GM23338 (cell line): ENCODE results near the gene NACAD. TPM values are rescaled to one million over a fixed set of nuclear protein-coding genes. Genes with fewer than 3 reads are reported as not detected.

Source experiments
- ATAC-seq: fragments of 200-7000 bp; cut with Tn5 transposase; 3 replicates; pipeline ENCODE4 v1.9.1; 2020
- DNase-seq: peaks from one replicate; pipeline ENCODE4 v3.0.0-alpha.2; 2015; ENCODE audit warnings: low spot score
- H2AFZ ChIP-seq: fragments of 200-600 bp; sonication (generic); 2 replicates; pipeline ENCODE4 v1.8.0; 2016; ENCODE audit warnings: antibody characterized with exemption, mild to moderate bottlenecking, moderate library complexity
- H3F3A ChIP-seq: fragments of 200-600 bp; sonication (generic); replicated peaks from 2 replicates; pipeline ENCODE4 v1.8.0; 2017; ENCODE audit warnings: antibody characterized with exemption, mixed run types, low read depth
- H3K27ac ChIP-seq: fragments of 200-600 bp; sonication (generic); 2 replicates; pipeline ENCODE4 v1.6.1; 2016; ENCODE audit warnings: low read depth
- H3K27me3 ChIP-seq: fragments of 200-600 bp; sonication (generic); 2 replicates; pipeline ENCODE4 v1.8.0; 2016; ENCODE audit warnings: mild to moderate bottlenecking, mixed run types, moderate library complexity; ENCODE audit not compliant: insufficient read depth
- H3K36me3 ChIP-seq: fragments of 200-600 bp; sonication (generic); 2 replicates; pipeline ENCODE4 v1.8.0; 2016; ENCODE audit warnings: mild to moderate bottlenecking; ENCODE audit not compliant: insufficient read depth
- H3K4me1 ChIP-seq: fragments of 200-600 bp; sonication (generic); 2 replicates; pipeline ENCODE4 v1.8.0; 2016; ENCODE audit warnings: mild to moderate bottlenecking, moderate library complexity; ENCODE audit not compliant: insufficient read depth
- H3K4me2 ChIP-seq: fragments of 200-600 bp; sonication (generic); 2 replicates; pipeline ENCODE4 v1.7.1; 2017; ENCODE audit warnings: mixed run types
- H3K4me3 ChIP-seq: fragments of 200-600 bp; sonication (generic); 2 replicates; pipeline ENCODE4 v1.6.1; 2016; ENCODE audit warnings: mixed run types
- H3K79me2 ChIP-seq: fragments of 200-600 bp; sonication (generic); replicated peaks from 2 replicates; pipeline ENCODE4 v1.8.0; 2017; ENCODE audit warnings: mild to moderate bottlenecking; ENCODE audit not compliant: insufficient read depth
- H3K9me2 ChIP-seq: fragments of 200-600 bp; sonication (generic); 2 replicates; pipeline ENCODE4 v1.8.0; 2017; ENCODE audit not compliant: insufficient read depth
- H4K20me1 ChIP-seq: fragments of 200-600 bp; sonication (generic); replicated peaks from 2 replicates; pipeline ENCODE4 v1.8.0; 2017; ENCODE audit warnings: mild to moderate bottlenecking; ENCODE audit not compliant: insufficient read depth
- H3K27ac Mint-ChIP-seq: 2 replicates; pipeline ENCODE4 v1.8.0; 2020; ENCODE audit warnings: inconsistent platforms, mild to moderate bottlenecking, moderate library complexity, mixed read lengths
- H3K27me3 Mint-ChIP-seq: 3 replicates; pipeline ENCODE4 v1.8.0; 2022; ENCODE audit warnings: low read depth, mild to moderate bottlenecking, moderate library complexity, mixed read lengths, inconsistent platforms; ENCODE audit not compliant: insufficient read depth, poor library complexity
- H3K36me3 Mint-ChIP-seq: 3 replicates; pipeline ENCODE4 v1.8.0; 2021; ENCODE audit warnings: low read depth, mild to moderate bottlenecking, inconsistent platforms, moderate library complexity, mixed read lengths
- H3K4me1 Mint-ChIP-seq: 3 replicates; pipeline ENCODE4 v1.8.0; 2020; ENCODE audit warnings: mild to moderate bottlenecking, inconsistent platforms, mixed read lengths
- H3K4me3 Mint-ChIP-seq: 3 replicates; pipeline ENCODE4 v1.8.0; 2021; ENCODE audit warnings: moderate library complexity, mild to moderate bottlenecking, inconsistent platforms, mixed read lengths
- H3K9me3 Mint-ChIP-seq: 3 replicates; pipeline ENCODE4 v1.8.0; 2020; ENCODE audit warnings: moderate library complexity, mild to moderate bottlenecking, inconsistent platforms, mixed read lengths
- CREB1 ChIP-seq: fragments of 250-450 bp; sonication (Bioruptor Pico); IDR thresholded peaks from 2 replicates; pipeline ENCODE4 v1.5.0; 2020; ENCODE audit warnings: low read depth, mild to moderate bottlenecking, moderate library complexity
- EZH2 ChIP-seq: fragments of 200-600 bp; sonication (generic); IDR thresholded peaks from one replicate; pipeline ENCODE4 v1.8.0; 2017; ENCODE audit warnings: antibody characterized with exemption, mild to moderate bottlenecking, low read depth; ENCODE audit not compliant: unreplicated experiment
- EZH2phosphoT487 ChIP-seq: fragments of 200-600 bp; sonication (generic); IDR thresholded peaks from one replicate; pipeline ENCODE4 v1.8.1; 2018; ENCODE audit warnings: antibody characterized with exemption; ENCODE audit not compliant: unreplicated experiment
- JUNB ChIP-seq: IDR thresholded peaks from one replicate; pipeline ENCODE4 v1.6.1; 2016; ENCODE audit warnings: antibody characterized with exemption; ENCODE audit not compliant: unreplicated experiment
- NANOG ChIP-seq: IDR thresholded peaks from 2 replicates; pipeline ENCODE4 v1.6.1; 2016; ENCODE audit warnings: antibody characterized with exemption, borderline replicate concordance
- POLR2AphosphoS5 ChIP-seq: IDR thresholded peaks from 2 replicates; pipeline ENCODE4 v1.6.1; 2016; ENCODE audit warnings: antibody characterized with exemption, low read depth
- STAT1 ChIP-seq: IDR thresholded peaks from one replicate; pipeline ENCODE4 v1.6.1; 2016; ENCODE audit warnings: antibody characterized with exemption; ENCODE audit not compliant: unreplicated experiment
- ZNF114 ChIP-seq: fragments of 250-450 bp; sonication (Bioruptor Pico); IDR thresholded peaks from 2 replicates; pipeline ENCODE4 v1.5.0; 2020; ENCODE audit warnings: mild to moderate bottlenecking, moderate library complexity
- ZNF331 ChIP-seq: fragments of 250-450 bp; sonication (Bioruptor Pico); IDR thresholded peaks from 2 replicates; pipeline ENCODE4 v1.5.0; 2020; ENCODE audit warnings: low read depth, mild to moderate bottlenecking, moderate library complexity
- polyA plus RNA-seq: library from polyadenylated mRNA; unstranded; fragments of >200 nt; fragmentation: Nextera tagmentation; extraction: Ambion mirVana; gene quantifications from 2 replicates; pipeline ENCODE4 v1.2.1, GENCODE V29; 2016
- total RNA-seq: library from RNA; depleted of rRNA; stranded (reverse); fragments of >200 nt; shearing (Covaris generic); gene quantifications from 2 replicates; pipeline ENCODE4 v1.2.3, GENCODE V29; 2014
- TF ChIP-seq, protein P1 (sequence below): IDR thresholded peaks from one replicate; pipeline ENCODE4 v1.6.1; 2018; ENCODE audit warnings: antibody characterized with exemption; ENCODE audit not compliant: unreplicated experiment
- TF ChIP-seq, protein P2 (sequence below), 2 experiments: fragments of 200-600 bp in 1 of 2; sonication (generic) in 1 of 2; conservative IDR thresholded peaks; 2 replicates each; pipeline versions ENCODE4 v1.5.1 to v1.6.1; 2016 to 2017; ENCODE audit warnings: antibody characterized with exemption in 2 of 2, low read depth in 2 of 2, mild to moderate bottlenecking in 2 of 2, moderate library complexity in 1 of 2
- TF ChIP-seq, protein P3 (sequence below): IDR thresholded peaks from 2 replicates; pipeline ENCODE4 v1.6.1; 2016; ENCODE audit warnings: antibody characterized with exemption

Gene NACAD
- total and polyA plus RNA-seq, 2 experiments from 2014 or later, result 6.1 to 11.2 TPM

DNA sequence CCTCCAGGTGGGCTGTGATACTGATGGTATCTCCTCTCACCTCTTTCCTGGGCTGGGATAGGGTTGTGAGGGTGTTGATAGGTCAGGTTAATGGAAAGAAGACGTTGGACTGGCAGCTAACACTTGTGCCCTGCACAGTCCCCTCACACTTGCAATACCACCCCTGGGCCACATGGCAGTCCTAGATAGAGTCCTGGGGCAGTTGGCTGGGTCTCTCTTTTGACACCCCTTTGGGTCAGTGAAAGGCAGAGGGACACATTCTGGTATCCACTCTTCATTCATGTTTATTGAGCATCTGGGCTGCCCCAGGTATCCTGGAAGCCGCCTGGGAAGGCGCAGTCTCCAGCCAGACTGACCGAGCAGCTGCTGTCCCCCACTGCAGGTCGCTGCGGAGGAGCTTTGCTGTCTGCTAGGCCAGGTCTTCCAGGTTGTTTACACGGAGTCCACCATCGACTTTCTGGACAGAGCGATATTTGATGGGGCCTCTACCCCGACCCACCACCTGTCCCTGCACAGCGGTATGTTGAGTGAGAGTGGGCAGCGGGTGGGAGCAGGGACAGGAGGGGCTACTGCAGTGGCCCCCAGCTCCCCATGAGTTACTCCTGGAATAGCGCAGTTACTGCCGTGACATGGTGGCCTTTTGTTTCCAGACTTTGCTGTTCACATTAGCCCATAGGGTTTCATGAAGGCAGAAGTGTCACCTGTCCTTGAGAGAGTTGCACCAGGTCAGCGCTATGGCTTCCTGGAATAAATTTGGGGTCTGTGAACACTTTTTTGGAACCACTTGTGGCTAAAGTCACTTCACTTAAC, 19.1 kb downstream of the NACAD start:
- no peak for DNase-seq
- Histone ChIP-seq H3F3A (no peaks in the 10 kb centered on the region), H3K9me2 (no peaks in the 10 kb centered on the region), H3K27ac (no peak overlapping the region), H3K4me2 (no peak overlapping the region), H3K79me2 (no peaks in the 10 kb centered on the region), H3K36me3 (no peaks in the 10 kb centered on the region), H4K20me1 (no peaks in the 10 kb centered on the region; the same call in 1 of the 2 replicates), H3K4me3 (no peak overlapping the region), H2AFZ (no peak overlapping the region), H3K4me1 (no peaks in the 10 kb centered on the region), H3K27me3 (no peaks in the 10 kb centered on the region)
- H3K9me3 Mint-ChIP-seq, result no peaks in the 10 kb centered on the region
- peaks cover 10% of the 10 kb centered on the region; the same call in 2 of the 3 replicates for H3K4me1 Mint-ChIP-seq
- peaks cover 7% of the 10 kb centered on the region for H3K27me3 Mint-ChIP-seq
- TF ChIP-seq, protein P1, sequence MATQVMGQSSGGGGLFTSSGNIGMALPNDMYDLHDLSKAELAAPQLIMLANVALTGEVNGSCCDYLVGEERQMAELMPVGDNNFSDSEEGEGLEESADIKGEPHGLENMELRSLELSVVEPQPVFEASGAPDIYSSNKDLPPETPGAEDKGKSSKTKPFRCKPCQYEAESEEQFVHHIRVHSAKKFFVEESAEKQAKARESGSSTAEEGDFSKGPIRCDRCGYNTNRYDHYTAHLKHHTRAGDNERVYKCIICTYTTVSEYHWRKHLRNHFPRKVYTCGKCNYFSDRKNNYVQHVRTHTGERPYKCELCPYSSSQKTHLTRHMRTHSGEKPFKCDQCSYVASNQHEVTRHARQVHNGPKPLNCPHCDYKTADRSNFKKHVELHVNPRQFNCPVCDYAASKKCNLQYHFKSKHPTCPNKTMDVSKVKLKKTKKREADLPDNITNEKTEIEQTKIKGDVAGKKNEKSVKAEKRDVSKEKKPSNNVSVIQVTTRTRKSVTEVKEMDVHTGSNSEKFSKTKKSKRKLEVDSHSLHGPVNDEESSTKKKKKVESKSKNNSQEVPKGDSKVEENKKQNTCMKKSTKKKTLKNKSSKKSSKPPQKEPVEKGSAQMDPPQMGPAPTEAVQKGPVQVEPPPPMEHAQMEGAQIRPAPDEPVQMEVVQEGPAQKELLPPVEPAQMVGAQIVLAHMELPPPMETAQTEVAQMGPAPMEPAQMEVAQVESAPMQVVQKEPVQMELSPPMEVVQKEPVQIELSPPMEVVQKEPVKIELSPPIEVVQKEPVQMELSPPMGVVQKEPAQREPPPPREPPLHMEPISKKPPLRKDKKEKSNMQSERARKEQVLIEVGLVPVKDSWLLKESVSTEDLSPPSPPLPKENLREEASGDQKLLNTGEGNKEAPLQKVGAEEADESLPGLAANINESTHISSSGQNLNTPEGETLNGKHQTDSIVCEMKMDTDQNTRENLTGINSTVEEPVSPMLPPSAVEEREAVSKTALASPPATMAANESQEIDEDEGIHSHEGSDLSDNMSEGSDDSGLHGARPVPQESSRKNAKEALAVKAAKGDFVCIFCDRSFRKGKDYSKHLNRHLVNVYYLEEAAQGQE, result no peak
- TF ChIP-seq ZNF331 (CRISPR knock-in tag), result no peak
- TF ChIP-seq POLR2AphosphoS5, result no peak
- H3K4me3 Mint-ChIP-seq, result no peak overlapping the region
- peak; percentile 41 for ATAC-seq
- H3K36me3 Mint-ChIP-seq, result peaks cover 16% of the 10 kb centered on the region
- no peak overlapping the region for H3K27ac Mint-ChIP-seq

DNA sequence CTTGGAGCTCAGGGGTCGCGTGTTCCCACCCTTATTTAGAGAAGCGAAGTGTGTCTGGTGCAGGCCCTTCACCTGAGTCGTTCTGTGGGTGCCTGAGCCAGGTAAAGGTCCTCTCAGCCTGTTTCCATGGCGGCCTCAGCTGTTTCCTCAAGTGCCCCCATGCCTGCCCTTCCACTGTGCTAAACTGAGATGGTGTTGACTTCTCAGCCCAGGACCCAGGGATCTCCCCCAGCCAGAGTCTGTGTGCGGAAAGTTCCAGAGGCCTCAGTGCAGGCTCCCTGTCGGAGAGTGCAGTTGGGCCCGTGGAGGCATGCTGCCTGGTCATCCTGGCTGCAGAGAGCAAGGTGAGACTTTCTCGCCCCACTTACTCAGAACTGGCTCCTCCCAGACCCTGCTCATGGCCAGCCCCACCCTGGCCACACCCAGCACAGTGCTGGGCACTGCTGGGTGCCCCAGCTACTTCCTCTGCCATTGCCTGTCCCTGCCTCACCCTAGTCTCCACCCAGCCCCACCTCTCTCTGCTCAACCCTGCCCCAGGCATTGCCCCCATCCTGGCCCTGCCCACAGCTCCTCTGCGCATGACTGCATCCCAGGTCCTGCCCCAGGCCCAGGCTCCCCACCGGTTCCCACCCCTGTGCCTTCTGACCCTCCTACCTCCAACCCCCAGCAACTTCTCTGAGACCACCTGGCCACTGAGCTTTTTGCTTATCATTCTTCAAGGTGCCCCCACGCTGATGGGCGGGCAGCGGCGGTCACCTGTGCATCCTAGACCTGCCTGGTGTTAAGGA, 20.3 kb downstream of the NACAD start:
- Histone ChIP-seq H3K4me1 (no peaks in the 10 kb centered on the region), H3K27ac (no peak overlapping the region), H3K27me3 (no peaks in the 10 kb centered on the region), H3K36me3 (no peaks in the 10 kb centered on the region), H4K20me1 (no peaks in the 10 kb centered on the region; the same call in 1 of the 2 replicates), H2AFZ (no peak overlapping the region), H3K4me2 (no peak overlapping the region), H3K4me3 (no peak overlapping the region), H3K79me2 (no peaks in the 10 kb centered on the region), H3K9me2 (no peaks in the 10 kb centered on the region), H3F3A (no peaks in the 10 kb centered on the region)
- H3K4me1 Mint-ChIP-seq, result peaks cover 10% of the 10 kb centered on the region; the same call in 2 of the 3 replicates
- H3K27me3 Mint-ChIP-seq, result peaks cover 7% of the 10 kb centered on the region
- ATAC-seq (no peak), DNase-seq (no peak)
- H3K9me3 Mint-ChIP-seq, result no peaks in the 10 kb centered on the region
- H3K27ac Mint-ChIP-seq, result no peak overlapping the region
- H3K4me3 Mint-ChIP-seq, result no peak overlapping the region
- H3K36me3 Mint-ChIP-seq, result peaks cover 15% of the 10 kb centered on the region
- TF ChIP-seq EZH2 (no peak), ZNF114 (CRISPR knock-in tag) (no peak), EZH2phosphoT487 (no peak), STAT1 (no peak), NANOG (no peak), JUNB (no peak), CREB1 (CRISPR knock-in tag) (no peak), ZNF331 (CRISPR knock-in tag) (no peak), POLR2AphosphoS5 (no peak)
- TF ChIP-seq, protein P2, sequence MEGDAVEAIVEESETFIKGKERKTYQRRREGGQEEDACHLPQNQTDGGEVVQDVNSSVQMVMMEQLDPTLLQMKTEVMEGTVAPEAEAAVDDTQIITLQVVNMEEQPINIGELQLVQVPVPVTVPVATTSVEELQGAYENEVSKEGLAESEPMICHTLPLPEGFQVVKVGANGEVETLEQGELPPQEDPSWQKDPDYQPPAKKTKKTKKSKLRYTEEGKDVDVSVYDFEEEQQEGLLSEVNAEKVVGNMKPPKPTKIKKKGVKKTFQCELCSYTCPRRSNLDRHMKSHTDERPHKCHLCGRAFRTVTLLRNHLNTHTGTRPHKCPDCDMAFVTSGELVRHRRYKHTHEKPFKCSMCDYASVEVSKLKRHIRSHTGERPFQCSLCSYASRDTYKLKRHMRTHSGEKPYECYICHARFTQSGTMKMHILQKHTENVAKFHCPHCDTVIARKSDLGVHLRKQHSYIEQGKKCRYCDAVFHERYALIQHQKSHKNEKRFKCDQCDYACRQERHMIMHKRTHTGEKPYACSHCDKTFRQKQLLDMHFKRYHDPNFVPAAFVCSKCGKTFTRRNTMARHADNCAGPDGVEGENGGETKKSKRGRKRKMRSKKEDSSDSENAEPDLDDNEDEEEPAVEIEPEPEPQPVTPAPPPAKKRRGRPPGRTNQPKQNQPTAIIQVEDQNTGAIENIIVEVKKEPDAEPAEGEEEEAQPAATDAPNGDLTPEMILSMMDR (conservative IDR thresholded peaks at IDR 0.05; ENCODE audit: low read depth in 2 of 2), result no peak
- TF ChIP-seq, protein P3, sequence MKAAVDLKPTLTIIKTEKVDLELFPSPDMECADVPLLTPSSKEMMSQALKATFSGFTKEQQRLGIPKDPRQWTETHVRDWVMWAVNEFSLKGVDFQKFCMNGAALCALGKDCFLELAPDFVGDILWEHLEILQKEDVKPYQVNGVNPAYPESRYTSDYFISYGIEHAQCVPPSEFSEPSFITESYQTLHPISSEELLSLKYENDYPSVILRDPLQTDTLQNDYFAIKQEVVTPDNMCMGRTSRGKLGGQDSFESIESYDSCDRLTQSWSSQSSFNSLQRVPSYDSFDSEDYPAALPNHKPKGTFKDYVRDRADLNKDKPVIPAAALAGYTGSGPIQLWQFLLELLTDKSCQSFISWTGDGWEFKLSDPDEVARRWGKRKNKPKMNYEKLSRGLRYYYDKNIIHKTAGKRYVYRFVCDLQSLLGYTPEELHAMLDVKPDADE, result no peak
- TF ChIP-seq, protein P1, result no peak
